ENCODE measurements around the gene UMAD1. TPM values are rescaled to one million over a fixed set of nuclear protein-coding genes. Genes with fewer than 3 reads are reported as not detected.
"Not testable (repeated sequence)": the region's sequence is repeated elsewhere in the genome, so short reads cannot be mapped to it uniquely, and the experiment has no call there.

The UMAD1 gene
- total RNA-seq, 1 donor from 2014 or later = 11.3 TPM

DNA sequence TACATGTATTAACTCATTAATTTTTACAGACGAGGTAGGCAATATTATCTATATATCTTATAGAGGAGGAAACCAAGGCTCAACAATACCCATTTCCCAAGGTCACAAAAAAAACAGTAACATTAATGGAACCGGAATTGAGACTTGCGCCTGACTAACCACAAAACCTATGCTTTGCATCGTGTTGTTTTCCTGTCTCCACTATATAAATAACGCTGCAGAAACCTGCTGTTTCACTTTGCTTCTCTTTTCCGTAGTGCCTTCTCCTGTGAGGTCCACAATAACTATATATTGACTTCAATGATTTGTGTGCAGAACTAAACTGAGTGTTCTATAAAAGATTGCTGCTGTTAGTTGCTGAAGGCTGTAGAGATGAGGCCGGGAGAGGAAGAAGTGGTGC is 175.5 kb downstream of the UMAD1 start:
- no peak for DNase-seq (ENCODE audit: low read depth)
- no peak for FAIRE-seq
- Histone ChIP-seq H3K4me3 (ENCODE audit: low read depth, low read length) (no peak overlapping the region), H3K27me3 (ENCODE audit: control insufficient read depth, insufficient read depth, low read length) (no peaks in the 10 kb centered on the region), H3K36me3 (ENCODE audit: control insufficient read depth, insufficient read depth, low read length) (no peaks in the 10 kb centered on the region)
- TF ChIP-seq, protein P1, sequence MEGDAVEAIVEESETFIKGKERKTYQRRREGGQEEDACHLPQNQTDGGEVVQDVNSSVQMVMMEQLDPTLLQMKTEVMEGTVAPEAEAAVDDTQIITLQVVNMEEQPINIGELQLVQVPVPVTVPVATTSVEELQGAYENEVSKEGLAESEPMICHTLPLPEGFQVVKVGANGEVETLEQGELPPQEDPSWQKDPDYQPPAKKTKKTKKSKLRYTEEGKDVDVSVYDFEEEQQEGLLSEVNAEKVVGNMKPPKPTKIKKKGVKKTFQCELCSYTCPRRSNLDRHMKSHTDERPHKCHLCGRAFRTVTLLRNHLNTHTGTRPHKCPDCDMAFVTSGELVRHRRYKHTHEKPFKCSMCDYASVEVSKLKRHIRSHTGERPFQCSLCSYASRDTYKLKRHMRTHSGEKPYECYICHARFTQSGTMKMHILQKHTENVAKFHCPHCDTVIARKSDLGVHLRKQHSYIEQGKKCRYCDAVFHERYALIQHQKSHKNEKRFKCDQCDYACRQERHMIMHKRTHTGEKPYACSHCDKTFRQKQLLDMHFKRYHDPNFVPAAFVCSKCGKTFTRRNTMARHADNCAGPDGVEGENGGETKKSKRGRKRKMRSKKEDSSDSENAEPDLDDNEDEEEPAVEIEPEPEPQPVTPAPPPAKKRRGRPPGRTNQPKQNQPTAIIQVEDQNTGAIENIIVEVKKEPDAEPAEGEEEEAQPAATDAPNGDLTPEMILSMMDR (IDR thresholded peaks at IDR 0.05; ENCODE audit: insufficient read depth, low read length, severe bottlenecking) = no peak

DNA sequence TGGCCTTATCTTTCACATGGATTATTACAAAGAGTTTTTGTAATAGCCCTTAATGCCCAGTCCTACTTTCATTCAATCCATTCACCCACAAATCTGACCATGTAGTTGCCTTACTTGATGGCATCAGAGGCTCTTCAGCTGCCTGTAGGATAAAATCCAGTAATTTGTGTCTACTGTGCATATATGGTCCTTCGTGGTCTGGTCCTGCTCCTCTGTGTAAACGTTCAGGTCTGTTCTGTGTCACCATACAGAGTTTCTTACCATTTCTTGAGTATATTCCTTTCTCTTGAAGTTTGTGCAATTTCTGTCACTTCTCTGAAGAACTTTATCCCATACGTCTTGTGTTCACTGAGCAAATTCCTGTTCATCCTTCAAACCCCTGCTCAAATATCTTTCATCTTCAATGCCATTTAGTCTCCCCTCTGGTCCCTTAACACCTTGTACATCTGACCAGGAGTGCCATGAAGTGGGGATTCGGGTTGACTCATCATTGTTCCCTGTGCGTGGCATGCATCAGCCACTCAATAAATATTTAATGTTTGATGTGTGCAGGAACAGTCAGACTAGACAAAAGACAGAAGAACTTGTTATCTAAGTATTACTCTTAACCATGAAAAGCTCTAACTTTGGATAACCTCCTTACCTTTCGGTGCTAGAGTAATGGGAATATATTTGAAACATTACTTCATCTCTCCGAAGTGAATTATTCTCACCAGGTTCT is 176.4 kb downstream of the UMAD1 start:
- DNase-seq (ENCODE audit: low read depth) (peak; percentile 33), FAIRE-seq (no peak)
- H3K27me3 ChIP-seq (ENCODE audit: control insufficient read depth, insufficient read depth, low read length) = no peaks in the 10 kb centered on the region
- no peaks in the 10 kb centered on the region for H3K36me3 ChIP-seq (ENCODE audit: control insufficient read depth, insufficient read depth, low read length)
- TF ChIP-seq, protein P1 (IDR thresholded peaks at IDR 0.05; ENCODE audit: insufficient read depth, low read length, severe bottlenecking) = no peak
- no peak overlapping the region for H3K4me3 ChIP-seq (ENCODE audit: low read depth, low read length)

DNA sequence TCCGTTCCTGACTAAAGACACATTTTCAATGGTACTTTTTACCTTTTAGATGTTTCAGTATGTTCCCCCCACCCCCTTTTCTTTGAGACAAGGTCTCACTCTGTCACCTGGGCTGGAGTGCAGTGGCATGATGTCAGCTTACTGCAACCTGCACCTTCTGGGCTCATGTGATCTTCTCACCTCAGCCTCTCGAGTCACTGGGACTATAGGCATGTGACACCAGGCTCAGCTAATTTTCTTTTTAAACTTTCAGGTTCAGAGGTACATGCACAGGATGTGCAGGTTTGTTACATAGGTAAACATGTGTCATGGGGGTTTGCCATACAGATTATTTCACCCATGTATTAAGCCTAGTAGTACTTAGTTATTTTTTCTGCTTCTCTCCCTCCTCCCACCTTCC is 177.2 kb downstream of the UMAD1 start:
- H3K27me3 ChIP-seq (ENCODE audit: control insufficient read depth, insufficient read depth, low read length) = no peaks in the 10 kb centered on the region
- no peak overlapping the region for H3K4me3 ChIP-seq (ENCODE audit: low read depth, low read length)
- no peaks in the 10 kb centered on the region for H3K36me3 ChIP-seq (ENCODE audit: control insufficient read depth, insufficient read depth, low read length)
- TF ChIP-seq, protein P1 (IDR thresholded peaks at IDR 0.05; ENCODE audit: insufficient read depth, low read length, severe bottlenecking) = no peak
- FAIRE-seq = no peak
- DNase-seq (ENCODE audit: low read depth) = no peak

DNA sequence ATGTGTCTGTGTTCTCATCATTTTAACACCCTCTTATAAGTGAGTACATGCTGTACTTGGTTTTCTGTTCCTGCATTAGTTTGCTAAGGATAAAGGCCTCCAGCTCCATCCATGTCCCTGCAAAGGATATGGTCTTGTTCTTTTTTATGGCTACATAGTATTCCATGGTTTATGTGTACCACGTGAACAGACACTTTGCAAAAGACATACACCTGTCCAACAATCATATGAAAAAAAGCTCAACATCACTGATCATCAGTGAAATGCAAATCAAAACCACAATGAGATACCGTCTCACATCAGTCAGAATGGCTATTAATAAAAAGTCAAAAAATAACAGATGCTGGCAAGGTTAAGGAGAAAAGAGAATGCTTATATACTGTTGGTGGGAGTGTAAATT is 177.6 kb downstream of the UMAD1 start:
- peak; percentile 28 for FAIRE-seq
- not testable (repeated sequence) for H3K27me3 ChIP-seq (ENCODE audit: control insufficient read depth, insufficient read depth, low read length); DNase-seq (ENCODE audit: low read depth); H3K36me3 ChIP-seq (ENCODE audit: control insufficient read depth, insufficient read depth, low read length); H3K4me3 ChIP-seq (ENCODE audit: low read depth, low read length)

DNA sequence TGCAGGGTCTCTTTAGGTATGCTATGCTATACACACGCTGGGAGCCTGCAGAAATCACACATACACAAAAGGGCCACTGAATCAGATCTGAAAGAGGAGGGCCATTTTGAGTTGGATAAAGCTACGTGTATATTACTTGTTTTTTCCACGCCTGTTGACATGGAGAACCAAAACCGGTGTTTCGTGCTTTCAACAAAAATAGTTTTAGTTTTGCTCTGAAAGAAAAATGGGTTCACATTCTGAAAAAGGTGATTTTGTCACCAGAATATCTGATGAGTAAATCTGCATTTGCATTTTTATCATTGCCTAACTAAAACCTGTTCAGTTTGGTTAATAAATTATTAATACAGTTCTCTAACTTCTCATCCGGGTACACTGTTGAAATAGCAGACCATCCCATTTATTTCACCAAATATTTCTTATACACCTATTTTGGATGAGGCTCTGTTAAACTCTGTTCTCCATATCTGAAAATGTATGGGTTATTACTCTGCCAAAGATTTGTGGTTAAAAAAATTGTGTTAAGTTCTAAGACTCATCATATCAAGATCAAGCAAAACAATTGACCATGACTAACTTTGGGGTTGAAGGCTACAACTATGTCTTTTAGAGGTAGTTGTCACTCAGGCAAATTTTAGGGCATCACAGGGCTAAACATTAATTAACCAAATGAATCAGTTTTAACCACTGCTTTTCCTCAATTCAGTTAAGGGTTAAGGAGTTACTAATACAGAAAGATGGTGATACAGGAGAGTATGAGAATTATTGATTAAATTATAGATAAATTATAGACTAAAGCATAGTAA is 179.1 kb downstream of the UMAD1 start:
- Histone ChIP-seq H3K27me3 (ENCODE audit: control insufficient read depth, insufficient read depth, low read length) (no peaks in the 10 kb centered on the region), H3K4me3 (ENCODE audit: low read depth, low read length) (no peak overlapping the region), H3K36me3 (ENCODE audit: control insufficient read depth, insufficient read depth, low read length) (no peaks in the 10 kb centered on the region)
- DNase-seq (ENCODE audit: low read depth) (no peak), FAIRE-seq (no peak)
- TF ChIP-seq, protein P1 (IDR thresholded peaks at IDR 0.05; ENCODE audit: insufficient read depth, low read length, severe bottlenecking) = no peak

DNA sequence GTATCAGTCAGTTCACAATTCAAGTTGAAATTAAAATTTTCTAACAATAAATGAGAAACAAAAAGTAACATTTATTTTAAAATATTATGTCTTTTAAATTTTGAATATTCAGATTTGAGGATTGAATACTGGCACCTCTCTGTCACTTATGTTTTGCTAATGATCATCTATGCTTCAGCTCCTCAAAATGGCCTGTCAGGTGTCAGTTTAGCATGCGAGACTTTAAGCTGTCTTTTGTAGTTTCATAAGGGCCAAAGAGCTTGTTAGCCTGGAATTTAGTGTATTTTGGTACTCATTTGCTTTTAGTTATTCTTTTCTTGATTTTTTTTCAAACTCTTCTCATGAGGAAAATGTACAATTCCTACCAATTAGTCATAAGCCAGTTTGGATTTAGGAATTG is 179.9 kb downstream of the UMAD1 start:
- TF ChIP-seq, protein P1 (IDR thresholded peaks at IDR 0.05; ENCODE audit: insufficient read depth, low read length, severe bottlenecking) = no peak
- no peaks in the 10 kb centered on the region for H3K36me3 ChIP-seq (ENCODE audit: control insufficient read depth, insufficient read depth, low read length)
- DNase-seq (ENCODE audit: low read depth) = no peak
- H3K27me3 ChIP-seq (ENCODE audit: control insufficient read depth, insufficient read depth, low read length) = no peaks in the 10 kb centered on the region
- FAIRE-seq = no peak
- H3K4me3 ChIP-seq (ENCODE audit: low read depth, low read length) = no peak overlapping the region
